ENCODE data around the gene TPRN.

The TPRN gene

GRCh38 chr9:137221506-137222111 is 21.1 kb upstream of the TPRN start:
- Histone ChIP-seq H3K36me3 (ENCODE audit: control insufficient read depth, insufficient read depth, low read length) (peaks cover 2% of the 10 kb centered on the region; the same call in 1 of the 2 replicates), H3K27me3 (replicated peaks; ENCODE audit: control insufficient read depth, insufficient read depth, low read length) (no peaks in the 10 kb centered on the region), H3K4me3 (replicated peaks; ENCODE audit: low read depth, low read length) (peak overlapping the region; percentile 55)
- TF ChIP-seq CTCF (IDR thresholded peaks at IDR 0.05; ENCODE audit: insufficient read depth, low read length, poor library complexity, severe bottlenecking), result no peak
- DNase-seq (ENCODE audit: extremely low read depth, insufficient read length), result no peak

GRCh38 chr9:137221095-137221505 is 20.6 kb upstream of the TPRN start:
- H3K4me3 ChIP-seq (replicated peaks; ENCODE audit: low read depth, low read length), result peak overlapping the region; percentile 55
- no peaks in the 10 kb centered on the region for H3K27me3 ChIP-seq (replicated peaks; ENCODE audit: control insufficient read depth, insufficient read depth, low read length)
- no peak for DNase-seq (ENCODE audit: extremely low read depth, insufficient read length)
- H3K36me3 ChIP-seq (ENCODE audit: control insufficient read depth, insufficient read depth, low read length), result peaks cover 3% of the 10 kb centered on the region
- TF ChIP-seq CTCF (IDR thresholded peaks at IDR 0.05; ENCODE audit: insufficient read depth, low read length, poor library complexity, severe bottlenecking), result no peak

GRCh38 chr9:137220317-137221094 is 20.0 kb upstream of the TPRN start:
- no peak overlapping the region for H3K4me3 ChIP-seq (replicated peaks; ENCODE audit: low read depth, low read length)
- no peaks in the 10 kb centered on the region for H3K27me3 ChIP-seq (replicated peaks; ENCODE audit: control insufficient read depth, insufficient read depth, low read length)
- peaks cover 9% of the 10 kb centered on the region for H3K36me3 ChIP-seq (ENCODE audit: control insufficient read depth, insufficient read depth, low read length)
- no peak for TF ChIP-seq CTCF (IDR thresholded peaks at IDR 0.05; ENCODE audit: insufficient read depth, low read length, poor library complexity, severe bottlenecking)
- no peak for DNase-seq (ENCODE audit: extremely low read depth, insufficient read length)

- DNase-seq (ENCODE audit: extremely low read depth, insufficient read length), result no peak
- TF ChIP-seq CTCF (IDR thresholded peaks at IDR 0.05; ENCODE audit: insufficient read depth, low read length, poor library complexity, severe bottlenecking), result no peak
- Histone ChIP-seq H3K4me3 (replicated peaks; ENCODE audit: low read depth, low read length) (no peak overlapping the region), H3K27me3 (replicated peaks; ENCODE audit: control insufficient read depth, insufficient read depth, low read length) (no peaks in the 10 kb centered on the region), H3K36me3 (ENCODE audit: control insufficient read depth, insufficient read depth, low read length) (peaks cover 10% of the 10 kb centered on the region)
These were observed 19.3 kb upstream of the TPRN start for GRCh38 chr9:137219757-137220316.

GRCh38 chr9:137218754-137219271 is 18.3 kb upstream of the TPRN start:
- Histone ChIP-seq H3K36me3 (ENCODE audit: control insufficient read depth, insufficient read depth, low read length) (peaks cover 10% of the 10 kb centered on the region), H3K4me3 (replicated peaks; ENCODE audit: low read depth, low read length) (no peak overlapping the region), H3K27me3 (replicated peaks; ENCODE audit: control insufficient read depth, insufficient read depth, low read length) (no peaks in the 10 kb centered on the region)
- no peak for DNase-seq (ENCODE audit: extremely low read depth, insufficient read length)
- TF ChIP-seq CTCF (IDR thresholded peaks at IDR 0.05; ENCODE audit: insufficient read depth, low read length, poor library complexity, severe bottlenecking), result no peak

Data from GM06990 (cell line).